ENCODE measurements around the gene KY. TPM values are rescaled to one million over a fixed set of nuclear protein-coding genes. Genes with fewer than 3 reads are reported as not detected.

KY gene
- total and polyA plus RNA-seq, 2 of the 13 experiments (the other 11 are each of a cell fraction or from before 2014, with no cell fraction given), result not detected

DNA sequence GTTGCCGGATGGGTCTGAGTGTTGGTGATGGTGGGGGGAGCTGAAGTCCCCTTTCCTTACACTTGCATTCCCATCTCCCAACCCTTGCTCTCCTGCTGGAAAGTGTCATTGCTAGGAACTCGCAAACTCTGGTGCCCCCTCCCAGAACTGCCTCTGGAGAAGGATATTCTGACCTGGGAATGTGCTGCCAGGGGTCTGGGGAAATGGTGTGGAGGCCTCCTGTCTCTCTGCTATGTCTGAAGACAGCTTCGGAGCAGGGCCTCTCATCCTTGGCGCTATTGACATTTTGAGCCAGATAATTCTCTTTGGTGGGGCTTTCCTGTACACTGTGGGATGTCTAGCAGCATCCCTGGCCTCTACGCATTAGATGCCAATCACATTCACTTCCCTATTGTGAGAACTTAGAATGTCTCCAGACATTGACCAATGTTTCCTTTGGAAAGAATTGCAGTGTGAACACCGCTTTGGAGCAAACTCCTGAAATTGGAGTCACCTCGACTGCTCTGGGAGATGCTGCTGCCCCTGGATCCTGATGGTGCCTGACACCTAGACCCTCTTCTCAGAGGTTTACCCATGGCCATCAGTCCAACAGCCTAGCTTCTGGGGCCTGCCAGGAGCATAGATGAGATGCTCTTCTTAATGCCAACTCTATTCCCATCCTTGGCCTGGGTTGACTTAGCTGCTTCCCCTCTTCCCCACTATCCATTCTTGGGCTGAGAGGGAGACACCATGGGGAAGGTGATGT is 2.2 kb upstream of the KY start:
- no peak overlapping the region for H2AFZ ChIP-seq (ENCODE audit: low read length)
- FAIRE-seq (no peak), ATAC-seq (no peak), DNase-seq (ENCODE audit: low spot score) (no peak)
- H3K9me3 ChIP-seq (ENCODE audit: low read length), result no peaks in the 10 kb centered on the region
- H3K4me2 ChIP-seq (ENCODE audit: low read depth, low read length), result no peak overlapping the region
- WGBS (ENCODE audit: low lambda C conversion rate), result 22% methylated on average over 4 of the region's 7 CpGs
- peaks cover 0 to 36% of the 10 kb centered on the region in 2 experiments; a peak in 4 of 5 replicates for H3K27me3 ChIP-seq (ENCODE audit: control insufficient read depth in 1 of 2, insufficient read depth in 2 of 2, low read length in 2 of 2)
- H3K79me2 ChIP-seq (ENCODE audit: insufficient read depth, low read length), result no peaks in the 10 kb centered on the region
- TF ChIP-seq ZNF563 (CRISPR knock-in tag; IDR thresholded peaks at IDR 0.05) (no peak), ZNF572 (CRISPR knock-in tag; IDR thresholded peaks at IDR 0.05) (no peak), NR2F2 (IDR thresholded peaks at IDR 0.05; ENCODE audit: borderline replicate concordance, low read depth) (no peak)
- TF ChIP-seq, protein P1, sequence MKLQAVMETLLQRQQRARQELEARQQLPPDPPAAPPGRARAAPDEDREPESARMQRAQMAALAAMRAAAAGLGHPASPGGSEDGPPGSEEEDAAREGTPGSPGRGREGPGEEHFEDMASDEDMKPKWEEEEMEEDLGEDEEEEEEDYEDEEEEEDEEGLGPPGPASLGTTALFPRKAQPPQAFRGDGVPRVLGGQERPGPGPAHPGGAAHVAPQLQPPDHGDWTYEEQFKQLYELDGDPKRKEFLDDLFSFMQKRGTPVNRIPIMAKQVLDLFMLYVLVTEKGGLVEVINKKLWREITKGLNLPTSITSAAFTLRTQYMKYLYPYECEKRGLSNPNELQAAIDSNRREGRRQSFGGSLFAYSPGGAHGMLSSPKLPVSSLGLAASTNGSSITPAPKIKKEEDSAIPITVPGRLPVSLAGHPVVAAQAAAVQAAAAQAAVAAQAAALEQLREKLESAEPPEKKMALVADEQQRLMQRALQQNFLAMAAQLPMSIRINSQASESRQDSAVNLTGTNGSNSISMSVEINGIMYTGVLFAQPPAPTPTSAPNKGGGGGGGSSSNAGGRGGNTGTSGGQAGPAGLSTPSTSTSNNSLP (IDR thresholded peaks at IDR 0.05; ENCODE audit: low read depth, low read length), result no peak
- TF ChIP-seq, protein P2, sequence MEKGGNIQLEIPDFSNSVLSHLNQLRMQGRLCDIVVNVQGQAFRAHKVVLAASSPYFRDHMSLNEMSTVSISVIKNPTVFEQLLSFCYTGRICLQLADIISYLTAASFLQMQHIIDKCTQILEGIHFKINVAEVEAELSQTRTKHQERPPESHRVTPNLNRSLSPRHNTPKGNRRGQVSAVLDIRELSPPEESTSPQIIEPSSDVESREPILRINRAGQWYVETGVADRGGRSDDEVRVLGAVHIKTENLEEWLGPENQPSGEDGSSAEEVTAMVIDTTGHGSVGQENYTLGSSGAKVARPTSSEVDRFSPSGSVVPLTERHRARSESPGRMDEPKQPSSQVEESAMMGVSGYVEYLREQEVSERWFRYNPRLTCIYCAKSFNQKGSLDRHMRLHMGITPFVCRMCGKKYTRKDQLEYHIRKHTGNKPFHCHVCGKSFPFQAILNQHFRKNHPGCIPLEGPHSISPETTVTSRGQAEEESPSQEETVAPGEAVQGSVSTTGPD (CRISPR knock-in tag; IDR thresholded peaks at IDR 0.05), result no peak
- no peak overlapping the region for H3K27ac ChIP-seq (ENCODE audit: extremely low read length, insufficient read depth, low read length)
- intact Hi-C loops (cut with micrococcal nuclease; ENCODE audit: unreplicated experiment) (no loop called here), in situ Hi-C loops (cut with HindIII; ENCODE audit: extremely low pct_ligation_motif_present, low pct_unique_long_range_greater_than_20kb) (no loop called here)
- H3K4me3 ChIP-seq (replicated peaks in 1 of 3; ENCODE audit: insufficient read depth in 1 of 3, low read depth in 2 of 3, low read length in 3 of 3), result no peak overlapping the region
- BruUV-seq (replicated peaks), result no TSS peak
- no peaks in the 10 kb centered on the region for H3K4me1 ChIP-seq (ENCODE audit: insufficient read depth, low read length)
- POLR2A ChIA-PET, result no interaction called here
- H4K20me1 ChIP-seq (ENCODE audit: insufficient read depth, low read length), result no peaks in the 10 kb centered on the region
- no peak overlapping the region for H3K9ac ChIP-seq (ENCODE audit: insufficient read depth, low read depth, low read length)
- CTCF ChIA-PET (ENCODE audit: low intra/inter-chr PET ratio, low total read pairs), result no interaction called here
- no peaks in the 10 kb centered on the region for H3K36me3 ChIP-seq (replicated peaks in 1 of 2; ENCODE audit: control insufficient read depth in 1 of 2, insufficient read depth in 2 of 2, low read length in 2 of 2)
